ENCODE results near the gene ERBB4.

The ERBB4 gene

GRCh38 chr2:211479536-211480150 lies 1059.0 kb downstream of the ERBB4 start:
- Histone ChIP-seq H3K9me2 (replicated peaks; ENCODE audit: control insufficient read depth, low read length) (no peaks in the 10 kb centered on the region), H3F3A (ENCODE audit: control insufficient read depth, insufficient read depth) (no peaks in the 10 kb centered on the region), H3K4me1 (ENCODE audit: control insufficient read depth, low read length) (no peaks in the 10 kb centered on the region), H3K27ac (ENCODE audit: low read depth, low read length) (no peak overlapping the region), H3K36me3 (ENCODE audit: control insufficient read depth, low read length) (no peaks in the 10 kb centered on the region), H3K4me2 (ENCODE audit: low read length) (no peak overlapping the region), H3K79me2 (ENCODE audit: control insufficient read depth, low read length) (no peaks in the 10 kb centered on the region), H3K4me3 (ENCODE audit: low read length) (no peak overlapping the region), H3K9me3 (ENCODE audit: control insufficient read depth, insufficient read depth, low read length) (no peaks in the 10 kb centered on the region), H4K20me1 (ENCODE audit: control insufficient read depth, insufficient read depth, low read depth, low read length) (no peaks in the 10 kb centered on the region), H3K27me3 (ENCODE audit: control insufficient read depth, low read length) (no peaks in the 10 kb centered on the region)
- TF ChIP-seq EZH2phosphoT487 (IDR thresholded peaks at IDR 0.05; ENCODE audit: borderline replicate concordance, low read length) (no peak), CTCF (IDR thresholded peaks at IDR 0.05; ENCODE audit: low read depth, low read length, poor library complexity, severe bottlenecking) (no peak)

- Histone ChIP-seq H3K27ac (ENCODE audit: low read depth, low read length) (no peak overlapping the region), H3K27me3 (ENCODE audit: control insufficient read depth, low read length) (no peaks in the 10 kb centered on the region), H3K4me2 (ENCODE audit: low read length) (no peak overlapping the region), H4K20me1 (ENCODE audit: control insufficient read depth, insufficient read depth, low read depth, low read length) (no peaks in the 10 kb centered on the region), H3K36me3 (ENCODE audit: control insufficient read depth, low read length) (no peaks in the 10 kb centered on the region), H3K4me1 (ENCODE audit: control insufficient read depth, low read length) (no peaks in the 10 kb centered on the region), H3K4me3 (ENCODE audit: low read length) (no peak overlapping the region), H3K9me3 (ENCODE audit: control insufficient read depth, insufficient read depth, low read length) (no peaks in the 10 kb centered on the region), H3F3A (ENCODE audit: control insufficient read depth, insufficient read depth) (no peaks in the 10 kb centered on the region), H3K79me2 (ENCODE audit: control insufficient read depth, low read length) (no peaks in the 10 kb centered on the region), H3K9me2 (replicated peaks; ENCODE audit: control insufficient read depth, low read length) (no peaks in the 10 kb centered on the region)
- TF ChIP-seq CTCF (IDR thresholded peaks at IDR 0.05; ENCODE audit: low read depth, low read length, poor library complexity, severe bottlenecking) (no peak), EZH2phosphoT487 (IDR thresholded peaks at IDR 0.05; ENCODE audit: borderline replicate concordance, low read length) (no peak)
These were observed 1060.9 kb downstream of the ERBB4 start for GRCh38 chr2:211477537-211478275.

GRCh38 chr2:211473116-211473515 lies 1065.5 kb downstream of the ERBB4 start:
- H3K27ac ChIP-seq (ENCODE audit: low read depth, low read length), result no peak overlapping the region
- no peak for TF ChIP-seq EZH2phosphoT487 (IDR thresholded peaks at IDR 0.05; ENCODE audit: borderline replicate concordance, low read length)
- TF ChIP-seq CTCF (IDR thresholded peaks at IDR 0.05; ENCODE audit: low read depth, low read length, poor library complexity, severe bottlenecking), result no peak
- no peaks in the 10 kb centered on the region for H3F3A ChIP-seq (ENCODE audit: control insufficient read depth, insufficient read depth)
- H3K27me3 ChIP-seq (ENCODE audit: control insufficient read depth, low read length), result no peaks in the 10 kb centered on the region
- no peaks in the 10 kb centered on the region for H4K20me1 ChIP-seq (ENCODE audit: control insufficient read depth, insufficient read depth, low read depth, low read length)
- H3K9me2 ChIP-seq (replicated peaks; ENCODE audit: control insufficient read depth, low read length), result no peaks in the 10 kb centered on the region
- no peaks in the 10 kb centered on the region for H3K4me1 ChIP-seq (ENCODE audit: control insufficient read depth, low read length)
- H3K4me2 ChIP-seq (ENCODE audit: low read length), result no peak overlapping the region
- H3K36me3 ChIP-seq (ENCODE audit: control insufficient read depth, low read length), result no peaks in the 10 kb centered on the region
- no peak overlapping the region for H3K4me3 ChIP-seq (ENCODE audit: low read length)
- no peaks in the 10 kb centered on the region for H3K9me3 ChIP-seq (ENCODE audit: control insufficient read depth, insufficient read depth, low read length)
- H3K79me2 ChIP-seq (ENCODE audit: control insufficient read depth, low read length), result no peaks in the 10 kb centered on the region

Measured in DOHH2 (cell line).